Neutrophil (primary cell): ENCODE results near the gene WNK1.

Experiments used
- H3K27ac ChIP-seq: fragments of 200-600 bp; sonication (generic); 2 replicates; pipeline ENCODE4 v1.5.1; 2016; ENCODE audit warnings: mild to moderate bottlenecking, moderate library complexity
- H3K27me3 ChIP-seq: fragments of 200-600 bp; sonication (generic); 2 replicates; pipeline ENCODE4 v1.6.0; 2016; ENCODE audit warnings: mild to moderate bottlenecking
- H3K36me3 ChIP-seq: fragments of 200-600 bp; sonication (generic); 2 replicates; pipeline ENCODE4 v1.5.1; 2017
- H3K4me1 ChIP-seq, 2 experiments: fragments of 200-600 bp in 1 of 2; sonication (generic) in 1 of 2; 1 replicate in 1 of 2; 2 replicates in 1 of 2; pipeline versions ENCODE4 v1.5.1 to v1.6.1; 2013 to 2016; ENCODE audit warnings: low read depth in 1 of 2, low read length in 1 of 2, mild to moderate bottlenecking in 1 of 2, moderate library complexity in 1 of 2; ENCODE audit not compliant: control insufficient read depth in 1 of 2, insufficient read depth in 1 of 2
- H3K4me3 ChIP-seq, 2 experiments: fragments of 200-600 bp in 1 of 2; sonication (generic) in 1 of 2; 1 replicate in 1 of 2; 2 replicates in 1 of 2; pipeline ENCODE4 v1.5.1; 2013 to 2016; ENCODE audit warnings: low read depth in 1 of 2, low read length in 1 of 2, mild to moderate bottlenecking in 1 of 2, moderate library complexity in 1 of 2
- H3K9me3 ChIP-seq: fragments of 200-600 bp; sonication (generic); 2 replicates; pipeline ENCODE4 v1.5.1; 2016
- CTCF ChIP-seq: fragments of 200-600 bp; sonication (generic); IDR thresholded peaks from 2 replicates; pipeline ENCODE4 v1.5.1; 2016; ENCODE audit warnings: antibody characterized with exemption

The WNK1 gene

GRCh38 chr12:753611-754472 lies 1.5 kb downstream of the WNK1 start:
- Histone ChIP-seq H3K27ac (peak overlapping the region; percentile 97), H3K4me1 (peaks cover 56 to 69% of the 10 kb centered on the region in 2 experiments), H3K36me3 (no peaks in the 10 kb centered on the region), H3K4me3 (peak overlapping the region; percentile 95 to 98), H3K27me3 (no peaks in the 10 kb centered on the region), H3K9me3 (no peaks in the 10 kb centered on the region)
- TF ChIP-seq CTCF, result peak; percentile 50

GRCh38 chr12:754473-754820 lies 2.1 kb downstream of the WNK1 start:
- H3K36me3 ChIP-seq, result no peaks in the 10 kb centered on the region
- no peaks in the 10 kb centered on the region for H3K27me3 ChIP-seq
- H3K9me3 ChIP-seq, result no peaks in the 10 kb centered on the region
- H3K4me1 ChIP-seq, result peaks cover 61 to 69% of the 10 kb centered on the region in 2 experiments
- H3K27ac ChIP-seq, result peak overlapping the region; percentile 97
- peak overlapping the region; percentile 95 to 98 for H3K4me3 ChIP-seq
- no peak for TF ChIP-seq CTCF

GRCh38 chr12:754851-755562 lies 2.6 kb downstream of the WNK1 start:
- peak overlapping the region; percentile 95 to 98 for H3K4me3 ChIP-seq
- peaks cover 66 to 69% of the 10 kb centered on the region in 2 experiments for H3K4me1 ChIP-seq
- peak; percentile 70 for TF ChIP-seq CTCF
- H3K27me3 ChIP-seq, result no peaks in the 10 kb centered on the region
- no peaks in the 10 kb centered on the region for H3K9me3 ChIP-seq
- peak overlapping the region; percentile 97 for H3K27ac ChIP-seq
- H3K36me3 ChIP-seq, result no peaks in the 10 kb centered on the region

- TF ChIP-seq CTCF, result no peak
- Histone ChIP-seq H3K27me3 (no peaks in the 10 kb centered on the region), H3K4me1 (peaks cover 42 to 54% of the 10 kb centered on the region in 2 experiments), H3K27ac (peak overlapping the region; percentile 24), H3K36me3 (peaks cover 6% of the 10 kb centered on the region), H3K9me3 (no peaks in the 10 kb centered on the region), H3K4me3 (no peak overlapping the region)
These were observed 7.2 kb downstream of the WNK1 start for GRCh38 chr12:759628-760027.

GRCh38 chr12:761256-761655 lies 8.9 kb downstream of the WNK1 start:
- no peaks in the 10 kb centered on the region for H3K27me3 ChIP-seq
- H3K27ac ChIP-seq, result peak overlapping the region; percentile 11
- no peak overlapping the region for H3K4me3 ChIP-seq
- peaks cover 26 to 43% of the 10 kb centered on the region in 2 experiments for H3K4me1 ChIP-seq
- H3K9me3 ChIP-seq, result no peaks in the 10 kb centered on the region
- peaks cover 6% of the 10 kb centered on the region for H3K36me3 ChIP-seq
- no peak for TF ChIP-seq CTCF
